Naive B cell (primary cell): ENCODE results near the gene GNA15. TPM values are rescaled to one million over a fixed set of nuclear protein-coding genes. Genes with fewer than 3 reads are reported as not detected.

Source experiments
- ATAC-seq, 2 donors: fragments of 150-1000 bp; cut with Tn5 transposase; 2 replicates each; pipeline ENCODE4 v1.10.0; 2021; ENCODE audit warnings: low read depth in 2 of 2, mild to moderate bottlenecking in 2 of 2, moderate library complexity in 2 of 2
- DNase-seq: peaks from one replicate; pipeline ENCODE4 v3.0.0; 2022
- H3K27ac Mint-ChIP-seq, 6 donors: one replicate each; pipeline ENCODE4 v1.8.0; 2020 to 2022; ENCODE audit warnings: mild to moderate bottlenecking in 6 of 6, mixed read lengths in 6 of 6, moderate library complexity in 5 of 6, inconsistent platforms in 2 of 6
- H3K27me3 Mint-ChIP-seq, 3 donors: one replicate each; pipeline ENCODE4 v1.8.0; 2021 to 2022; ENCODE audit warnings: mixed read lengths in 3 of 3, mild to moderate bottlenecking in 1 of 3
- H3K36me3 Mint-ChIP-seq, 2 donors: one replicate each; pipeline ENCODE4 v1.8.0; 2020 to 2022; ENCODE audit warnings: mixed read lengths in 2 of 2, inconsistent platforms in 1 of 2, mild to moderate bottlenecking in 1 of 2
- H3K4me1 Mint-ChIP-seq, 3 donors: one replicate each; pipeline ENCODE4 v1.8.0; 2020 to 2022; ENCODE audit warnings: mixed read lengths in 3 of 3, inconsistent platforms in 1 of 3, mild to moderate bottlenecking in 1 of 3, moderate library complexity in 1 of 3
- H3K4me3 Mint-ChIP-seq, 8 donors: one replicate each; pipeline ENCODE4 v1.8.0; 2020 to 2022; ENCODE audit warnings: mild to moderate bottlenecking in 8 of 8, mixed read lengths in 8 of 8, moderate library complexity in 8 of 8, inconsistent platforms in 2 of 8
- H3K9me3 Mint-ChIP-seq, 7 donors: one replicate each; pipeline ENCODE4 v1.8.0; 2020 to 2022; ENCODE audit warnings: mixed read lengths in 7 of 7, mild to moderate bottlenecking in 5 of 7, inconsistent platforms in 2 of 7, moderate library complexity in 1 of 7
- polyA plus RNA-seq, 6 donors: library from polyadenylated mRNA; unstranded; fragments of 300-500 nt; fragmentation: Illumina TruSeq; gene quantifications; one replicate each; pipeline ENCODE4 v1.2.3, GENCODE V29; 2021; ENCODE audit warnings: low read depth in 6 of 6

GNA15 gene
- polyA plus RNA-seq, 6 donors from 2014 or later, result 0.21 to 0.59 (median 0.53) TPM; not detected in 3

DNA sequence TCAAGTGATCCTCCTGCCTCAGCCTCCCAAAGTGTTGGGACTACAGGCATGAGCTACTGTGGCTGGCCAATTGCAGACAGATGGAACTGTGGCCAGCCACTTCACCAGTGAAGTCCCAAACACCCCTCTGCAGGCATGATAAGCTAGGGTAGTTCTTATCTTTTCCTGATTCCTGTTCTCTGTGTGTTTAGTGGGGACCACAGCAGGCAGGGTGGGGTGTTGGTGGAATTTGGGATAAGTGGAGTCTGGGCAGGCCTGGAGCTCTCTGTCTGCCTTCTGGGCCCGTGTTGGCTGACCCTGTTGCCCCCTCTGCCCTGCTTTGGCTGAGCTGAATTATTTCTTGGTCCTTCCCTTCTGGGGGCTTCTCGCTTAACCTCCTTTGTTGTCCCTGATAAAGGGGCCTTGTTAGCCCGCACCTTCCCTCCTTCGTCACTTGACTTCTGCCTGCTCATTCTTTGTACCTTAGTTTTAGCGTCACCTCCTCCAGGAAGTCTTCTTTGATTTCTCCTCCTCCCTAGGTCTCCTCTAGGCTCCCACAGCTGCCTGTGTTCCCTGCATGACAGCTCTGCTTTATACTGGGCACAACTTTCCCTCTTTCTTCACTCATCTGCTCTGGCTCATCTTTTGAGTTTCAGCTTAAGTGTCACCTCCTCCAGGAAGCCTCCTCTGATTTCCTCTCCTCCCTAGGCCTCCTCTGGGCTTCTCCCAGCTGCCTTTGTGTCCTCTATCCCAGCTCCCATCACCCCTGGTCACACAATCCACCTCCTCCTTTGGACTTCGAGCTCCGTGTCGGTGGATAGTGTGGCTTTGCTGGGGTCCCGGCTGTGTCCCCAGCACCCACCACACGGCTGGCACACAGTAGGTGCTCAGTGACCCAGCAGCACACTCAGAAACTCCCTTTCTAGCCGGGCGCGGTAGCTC lies 48.1 kb downstream of the GNA15 start:
- Mint-ChIP-seq H3K36me3 (peaks cover 0 to 17% of the 10 kb centered on the region in 2 donors), H3K27me3 (no peaks in the 10 kb centered on the region), H3K4me3 (peak overlapping the region; percentile 49 to 98 (median 91)), H3K9me3 (peaks cover 0 to 4% (median 0%) of the 10 kb centered on the region in 7 donors), H3K27ac (peak overlapping the region in 4 of 6 donors; percentile 26 to 92 (median 84)), H3K4me1 (peaks cover 46 to 77% (median 66%) of the 10 kb centered on the region in 3 donors)
- DNase-seq (no peak), ATAC-seq (no peak)

- peak overlapping the region; percentile 82 to 98 (median 97) for H3K27ac Mint-ChIP-seq
- no peak for DNase-seq
- H3K4me1 Mint-ChIP-seq, result peaks cover 46 to 83% (median 71%) of the 10 kb centered on the region in 3 donors
These were observed 49.1 kb downstream of the GNA15 start for GRCh38 chr19:3184847-3185460.

DNA sequence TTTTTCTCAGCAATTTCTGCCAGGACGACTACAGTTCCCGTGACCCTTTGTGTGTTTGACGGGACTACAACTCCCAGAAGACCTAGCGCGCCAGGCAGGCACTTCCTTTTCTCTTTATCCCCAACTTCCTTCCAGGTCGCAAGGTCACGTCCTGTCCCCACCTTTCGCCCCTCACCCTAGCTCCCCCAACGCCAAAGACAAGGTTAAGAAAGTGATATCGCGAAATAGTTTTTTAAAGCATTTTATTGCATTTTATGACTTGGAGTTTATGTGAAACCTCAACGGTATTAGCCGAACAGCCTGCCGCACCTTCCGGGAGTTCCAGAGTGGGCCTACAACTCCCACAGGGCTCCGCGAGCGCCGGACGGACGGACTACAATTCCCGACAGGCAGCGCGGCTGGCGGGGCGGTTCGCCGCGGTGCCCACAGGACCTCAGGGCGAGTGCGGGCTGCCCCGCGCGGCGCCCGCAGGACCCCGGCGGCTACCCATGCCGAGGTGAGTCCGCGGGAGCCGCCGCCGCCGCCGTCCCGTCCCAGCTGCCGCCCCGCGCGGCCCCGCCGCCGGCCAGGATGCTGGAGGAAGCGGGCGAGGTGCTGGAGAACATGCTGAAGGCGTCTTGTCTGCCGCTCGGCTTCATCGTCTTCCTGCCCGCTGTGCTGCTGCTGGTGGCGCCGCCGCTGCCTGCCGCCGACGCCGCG lies 49.8 kb downstream of the GNA15 start, which contains the start of gene NCLN:
TSS of gene NCLN (plus strand) at position 470 of the 699 bp plus-strand sequence. CDS start at position 571, 101 bp downstream.
- Mint-ChIP-seq H3K9me3 (no peaks in the 10 kb centered on the region), H3K27me3 (no peaks in the 10 kb centered on the region), H3K36me3 (peaks cover 0 to 13% of the 10 kb centered on the region in 2 donors), H3K4me1 (peaks cover 40 to 77% (median 65%) of the 10 kb centered on the region in 3 donors), H3K4me3 (peak within 1 kb of the TSS; percentile 89 to 99 (median 96)), H3K27ac (peak within 1 kb of the TSS; percentile 82 to 98 (median 97))
- ATAC-seq, result peak; percentile 86 to 88
- DNase-seq, result peak; percentile 96

More at GRCh38 chr19:3184847-3185460, 49.1 kb downstream of the GNA15 start:
- Mint-ChIP-seq H3K4me3 (peak overlapping the region; percentile 89 to 99 (median 96)), H3K9me3 (peaks cover 0 to 4% (median 0%) of the 10 kb centered on the region in 7 donors), H3K27me3 (no peaks in the 10 kb centered on the region), H3K36me3 (peaks cover 0 to 17% of the 10 kb centered on the region in 2 donors)
- ATAC-seq, result peak; percentile 16 to 22

- ATAC-seq (no peak), DNase-seq (no peak)
- Mint-ChIP-seq H3K4me1 (peaks cover 42 to 76% (median 67%) of the 10 kb centered on the region in 3 donors), H3K27ac (peak overlapping the region in 4 of 6 donors; percentile 79 to 85 (median 83)), H3K4me3 (peak overlapping the region; percentile 85 to 98 (median 90)), H3K9me3 (no peaks in the 10 kb centered on the region), H3K36me3 (peaks cover 0 to 9% of the 10 kb centered on the region in 2 donors), H3K27me3 (no peaks in the 10 kb centered on the region)
These were observed 50.4 kb downstream of the GNA15 start for GRCh38 chr19:3186160-3186688.

- H3K4me1 Mint-ChIP-seq, result peaks cover 42 to 68% (median 67%) of the 10 kb centered on the region in 3 donors
- no peak for DNase-seq
- no peaks in the 10 kb centered on the region for H3K9me3 Mint-ChIP-seq
These were observed 51.2 kb downstream of the GNA15 start for GRCh38 chr19:3186891-3187661.

GRCh38 chr19:3187662-3188511 lies 52.1 kb downstream of the GNA15 start:
- H3K4me3 Mint-ChIP-seq, result peak overlapping the region; percentile 52 to 94 (median 86)
- peaks cover 42 to 64% (median 62%) of the 10 kb centered on the region in 3 donors for H3K4me1 Mint-ChIP-seq
- no peaks in the 10 kb centered on the region for H3K27me3 Mint-ChIP-seq
- ATAC-seq, result no peak
- no peak overlapping the region for H3K27ac Mint-ChIP-seq
- peaks cover 0 to 9% of the 10 kb centered on the region in 2 donors for H3K36me3 Mint-ChIP-seq
- H3K9me3 Mint-ChIP-seq, result no peaks in the 10 kb centered on the region
- no peak for DNase-seq

More at GRCh38 chr19:3186891-3187661, 51.2 kb downstream of the GNA15 start:
- H3K27ac Mint-ChIP-seq, result peak overlapping the region in 5 of 6 donors; percentile 63 to 85 (median 79)
- peak overlapping the region; percentile 85 to 98 (median 90) for H3K4me3 Mint-ChIP-seq
- ATAC-seq, result no peak
- H3K36me3 Mint-ChIP-seq, result peaks cover 0 to 9% of the 10 kb centered on the region in 2 donors
- no peaks in the 10 kb centered on the region for H3K27me3 Mint-ChIP-seq

DNA sequence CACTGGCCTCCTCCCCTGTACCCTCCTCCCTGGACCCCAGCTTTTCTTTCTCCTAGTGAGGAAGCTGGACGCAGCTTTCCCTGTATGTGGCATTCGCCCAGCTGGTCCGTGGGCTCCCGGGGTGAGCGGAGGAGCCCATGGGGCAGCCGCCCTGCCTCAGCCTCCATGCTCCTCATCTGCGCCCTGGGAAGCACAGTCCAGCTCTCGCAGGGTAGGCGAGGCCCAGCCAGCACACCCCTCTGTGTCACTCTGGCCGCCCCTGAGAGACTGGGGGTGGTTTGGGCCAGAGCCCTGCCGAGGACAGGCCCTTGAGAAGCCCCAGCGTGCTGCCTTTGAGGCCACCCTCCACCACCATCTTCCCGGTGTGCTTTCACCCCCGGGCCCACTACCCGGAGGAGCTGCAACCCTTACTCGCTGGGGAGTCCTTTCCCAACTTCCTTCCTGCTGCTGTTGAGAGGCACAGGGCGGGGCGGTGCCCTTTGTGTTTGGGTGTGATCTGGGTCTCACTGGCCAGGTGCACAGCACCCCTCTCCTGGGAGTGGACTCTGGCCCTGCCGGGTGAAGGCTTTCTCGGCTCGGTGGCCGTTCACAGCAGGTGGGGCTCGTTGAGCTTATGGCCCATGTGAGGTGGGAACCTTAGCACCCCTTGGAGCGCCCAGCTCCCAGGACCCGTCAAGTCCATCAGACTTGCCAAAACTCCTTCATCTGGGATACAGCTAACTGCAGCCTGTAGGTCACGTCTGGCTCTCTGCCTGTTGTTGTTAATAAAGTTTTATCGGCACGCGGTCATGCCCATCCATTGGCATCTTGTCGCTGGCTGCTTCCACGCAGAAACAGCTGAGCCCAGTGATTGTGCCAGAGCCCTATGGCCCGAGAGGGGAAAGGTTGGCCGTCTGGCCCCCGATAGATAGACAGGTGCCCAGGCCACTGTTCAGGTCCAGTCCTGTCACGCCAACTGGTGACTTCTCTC lies 53.1 kb downstream of the GNA15 start:
- Mint-ChIP-seq H3K36me3 (peaks cover 0 to 6% of the 10 kb centered on the region in 2 donors), H3K4me3 (peak overlapping the region in 7 of 8 donors; percentile 36 to 93 (median 68)), H3K27ac (peak overlapping the region in 2 of 6 donors; percentile 79 to 81), H3K27me3 (no peaks in the 10 kb centered on the region), H3K9me3 (no peaks in the 10 kb centered on the region), H3K4me1 (peaks cover 44 to 62% (median 59%) of the 10 kb centered on the region in 3 donors)
- no peak for ATAC-seq
- no peak for DNase-seq

DNA sequence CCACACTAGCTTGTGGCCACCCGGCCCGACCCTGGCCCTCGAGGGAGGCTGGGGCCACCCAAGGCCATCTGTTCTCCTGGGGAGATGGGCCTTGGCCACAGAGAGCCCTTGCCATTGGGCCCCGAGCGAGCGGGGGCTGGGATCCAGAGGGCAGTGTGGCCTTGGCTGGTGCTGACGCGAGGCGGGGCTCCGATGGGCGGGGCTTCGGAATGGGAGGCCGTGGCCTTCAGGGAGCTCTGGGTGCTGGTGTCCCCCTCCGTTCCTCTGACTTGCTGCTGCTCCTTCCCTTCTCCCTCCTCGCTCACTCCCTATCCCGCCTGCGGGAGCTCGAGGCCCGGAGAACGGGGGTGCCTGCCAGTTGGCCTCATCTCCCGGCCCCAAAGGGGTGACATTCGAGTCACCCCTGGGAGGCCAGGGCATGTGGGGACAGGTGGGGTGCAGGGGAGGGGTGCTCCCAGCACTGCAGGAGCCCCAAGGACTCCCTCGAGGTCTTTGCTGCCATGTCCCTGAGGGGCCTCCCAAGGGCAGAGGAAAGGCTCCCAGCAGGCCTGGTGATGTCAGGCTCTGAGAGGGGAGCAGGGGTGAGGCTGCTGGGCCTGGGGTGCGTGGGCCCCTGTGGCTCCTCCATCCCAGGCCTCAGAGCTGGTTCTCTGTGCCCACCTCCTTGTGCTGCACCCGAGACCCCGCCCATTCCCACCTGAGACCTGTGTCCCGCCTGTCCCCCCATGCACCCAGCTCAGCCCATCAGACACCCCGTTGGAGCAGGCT lies 54.1 kb downstream of the GNA15 start:
- Mint-ChIP-seq H3K36me3 (peaks cover 0 to 4% of the 10 kb centered on the region in 2 donors), H3K4me1 (peaks cover 34 to 54% (median 50%) of the 10 kb centered on the region in 3 donors), H3K27ac (no peak overlapping the region), H3K27me3 (no peaks in the 10 kb centered on the region), H3K9me3 (no peaks in the 10 kb centered on the region), H3K4me3 (no peak overlapping the region)
- DNase-seq, result no peak
- no peak for ATAC-seq

GRCh38 chr19:3190470-3190770 lies 54.6 kb downstream of the GNA15 start:
- Mint-ChIP-seq H3K4me1 (peaks cover 29 to 48% (median 44%) of the 10 kb centered on the region in 3 donors), H3K4me3 (no peak overlapping the region), H3K27ac (no peak overlapping the region), H3K27me3 (no peaks in the 10 kb centered on the region), H3K36me3 (peaks cover 0 to 4% of the 10 kb centered on the region in 2 donors), H3K9me3 (no peaks in the 10 kb centered on the region)
- ATAC-seq (no peak), DNase-seq (no peak)
